ENCODE measurements around the gene DUSP11. TPM values are rescaled to one million over a fixed set of nuclear protein-coding genes. Genes with fewer than 3 reads are reported as not detected.
"Not testable (repeated sequence)": the region's sequence is repeated elsewhere in the genome, so short reads cannot be mapped to it uniquely, and the experiment has no call there.

The DUSP11 gene
- total and polyA plus RNA-seq, 4 donors = 18.9 to 29.9 (median 23.3) TPM

DNA sequence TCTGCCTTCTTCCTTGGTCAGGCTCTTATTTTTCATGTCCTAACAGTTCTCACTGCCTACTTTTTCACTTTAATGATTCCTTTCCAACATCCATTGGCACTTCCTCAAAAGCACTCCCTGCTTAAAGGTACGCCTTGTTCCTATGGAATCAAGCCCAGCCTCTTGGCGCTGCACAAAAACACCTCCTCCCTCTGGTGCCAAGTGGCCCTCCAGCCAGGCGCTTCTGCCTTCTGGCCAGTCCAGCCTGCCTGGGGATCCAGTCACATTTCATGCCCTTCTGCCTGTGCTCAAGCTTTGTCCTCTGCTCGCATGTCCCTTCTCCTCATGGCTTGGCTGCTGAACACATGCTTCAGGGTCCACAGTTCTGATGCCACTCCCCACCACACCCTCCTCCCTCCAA is 49.1 kb downstream of the DUSP11 start:
- Histone ChIP-seq H3K9me3 (ENCODE audit: control insufficient read depth, insufficient read depth, low read length) (no peaks in the 10 kb centered on the region), H3K4me1 (ENCODE audit: control insufficient read depth, insufficient read depth, low read length) (no peaks in the 10 kb centered on the region), H3K27ac (ENCODE audit: low read depth, low read length) (no peak overlapping the region), H3K4me3 (ENCODE audit: low read depth, low read length) (no peak overlapping the region), H3K36me3 (ENCODE audit: control insufficient read depth, insufficient read depth, low read length) (peaks cover 30% of the 10 kb centered on the region), H3K27me3 (ENCODE audit: control insufficient read depth, insufficient read depth, low read length) (no peaks in the 10 kb centered on the region)
- 76% methylated on average over 4 of the region's 4 CpGs for WGBS (ENCODE audit: insufficient coverage)
- peak in 1 of 6 donors; percentile 38 for DNase-seq (ENCODE audit: low read depth in 4 of 6, low spot score in 6 of 6)

DNA sequence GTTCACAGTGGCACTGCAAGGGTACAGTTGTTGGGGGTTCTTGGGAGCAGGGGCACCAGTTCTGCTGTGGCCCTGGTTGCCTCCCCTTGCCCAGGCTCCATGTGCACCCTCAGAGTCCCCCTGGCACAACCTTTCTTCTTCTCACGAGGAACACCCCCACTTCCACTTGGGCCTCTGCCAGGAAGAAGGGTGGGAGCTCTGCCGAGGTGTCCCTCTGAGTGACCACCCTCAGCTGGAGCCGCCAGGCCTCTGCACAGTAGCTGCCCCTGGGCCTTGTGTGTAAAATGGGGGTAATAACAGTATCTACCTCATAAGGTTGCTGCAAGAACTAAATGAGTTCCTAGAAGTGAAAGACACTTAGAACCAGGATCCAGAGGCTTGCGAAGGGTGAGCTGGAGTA is 51.2 kb downstream of the DUSP11 start:
- Histone ChIP-seq H3K4me1 (ENCODE audit: control insufficient read depth, insufficient read depth, low read length) (no peaks in the 10 kb centered on the region), H3K27ac (ENCODE audit: low read depth, low read length) (no peak overlapping the region)
- 100% methylated on average over 1 of the region's 4 CpGs for WGBS (ENCODE audit: insufficient coverage)

DNA sequence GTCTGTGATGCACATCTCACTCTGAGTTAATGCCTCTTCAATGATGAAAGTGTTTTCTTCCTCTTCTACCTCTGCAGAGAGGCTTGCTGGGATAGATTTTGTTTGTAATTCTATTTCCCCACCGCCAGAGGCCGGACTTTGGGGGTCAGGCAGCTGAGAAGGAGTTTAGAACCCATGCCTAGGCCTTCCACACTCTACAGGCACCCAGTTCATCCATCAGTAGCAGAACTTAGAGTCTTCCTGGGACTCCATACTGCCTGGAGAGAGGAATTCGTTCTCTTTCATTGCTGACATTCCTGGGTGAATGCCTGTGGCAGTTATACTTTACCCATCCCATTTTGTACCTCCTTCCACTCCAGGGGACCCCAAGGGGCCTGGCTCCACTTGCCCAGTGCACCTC is 51.9 kb downstream of the DUSP11 start:
- Histone ChIP-seq H3K9me3 (ENCODE audit: control insufficient read depth, insufficient read depth, low read length) (no peaks in the 10 kb centered on the region), H3K36me3 (ENCODE audit: control insufficient read depth, insufficient read depth, low read length) (peaks cover 23% of the 10 kb centered on the region), H3K4me3 (ENCODE audit: low read depth, low read length) (no peak overlapping the region), H3K27ac (ENCODE audit: low read depth, low read length) (no peak overlapping the region), H3K27me3 (ENCODE audit: control insufficient read depth, insufficient read depth, low read length) (no peaks in the 10 kb centered on the region), H3K4me1 (ENCODE audit: control insufficient read depth, insufficient read depth, low read length) (no peaks in the 10 kb centered on the region)
- DNase-seq (ENCODE audit: low read depth in 4 of 6, low spot score in 6 of 6) = no peak
- no CpG with 5 or more reads among the region's 3 CpGs for WGBS (ENCODE audit: insufficient coverage)

More for the DNA sequence above, 51.2 kb downstream of the DUSP11 start:
- Histone ChIP-seq H3K36me3 (ENCODE audit: control insufficient read depth, insufficient read depth, low read length) (peaks cover 28% of the 10 kb centered on the region), H3K9me3 (ENCODE audit: control insufficient read depth, insufficient read depth, low read length) (no peaks in the 10 kb centered on the region), H3K4me3 (ENCODE audit: low read depth, low read length) (no peak overlapping the region), H3K27me3 (ENCODE audit: control insufficient read depth, insufficient read depth, low read length) (no peaks in the 10 kb centered on the region)
- no peak for DNase-seq (ENCODE audit: low read depth in 4 of 6, low spot score in 6 of 6)

DNA sequence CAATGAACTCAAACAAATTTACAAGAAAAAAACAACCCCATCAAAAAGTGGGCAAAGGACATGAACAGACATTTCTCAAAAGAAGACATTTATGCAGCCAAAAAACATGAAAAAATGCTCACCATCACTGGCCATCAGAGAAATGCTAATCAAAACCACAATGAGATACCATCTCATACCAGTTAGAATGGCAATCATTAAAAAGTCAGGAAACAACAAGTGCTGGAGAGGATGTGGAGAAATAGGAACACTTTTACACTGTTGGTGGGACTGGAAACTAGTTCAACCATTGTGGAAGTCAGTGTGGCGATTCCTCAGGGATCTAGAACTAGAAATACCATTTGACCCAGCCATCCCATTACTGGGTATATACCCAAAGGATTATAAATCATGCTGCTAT is 53.2 kb downstream of the DUSP11 start:
- H3K4me3 ChIP-seq (ENCODE audit: low read depth, low read length); H3K9me3 ChIP-seq (ENCODE audit: control insufficient read depth, insufficient read depth, low read length); H3K27me3 ChIP-seq (ENCODE audit: control insufficient read depth, insufficient read depth, low read length); H3K4me1 ChIP-seq (ENCODE audit: control insufficient read depth, insufficient read depth, low read length); DNase-seq (ENCODE audit: low read depth in 4 of 6, low spot score in 6 of 6); H3K27ac ChIP-seq (ENCODE audit: low read depth, low read length): not testable (repeated sequence)
- WGBS (ENCODE audit: insufficient coverage) = no CpG with 5 or more reads among the region's 1 CpG
- peaks cover 18% of the 10 kb centered on the region for H3K36me3 ChIP-seq (ENCODE audit: control insufficient read depth, insufficient read depth, low read length)

DNA sequence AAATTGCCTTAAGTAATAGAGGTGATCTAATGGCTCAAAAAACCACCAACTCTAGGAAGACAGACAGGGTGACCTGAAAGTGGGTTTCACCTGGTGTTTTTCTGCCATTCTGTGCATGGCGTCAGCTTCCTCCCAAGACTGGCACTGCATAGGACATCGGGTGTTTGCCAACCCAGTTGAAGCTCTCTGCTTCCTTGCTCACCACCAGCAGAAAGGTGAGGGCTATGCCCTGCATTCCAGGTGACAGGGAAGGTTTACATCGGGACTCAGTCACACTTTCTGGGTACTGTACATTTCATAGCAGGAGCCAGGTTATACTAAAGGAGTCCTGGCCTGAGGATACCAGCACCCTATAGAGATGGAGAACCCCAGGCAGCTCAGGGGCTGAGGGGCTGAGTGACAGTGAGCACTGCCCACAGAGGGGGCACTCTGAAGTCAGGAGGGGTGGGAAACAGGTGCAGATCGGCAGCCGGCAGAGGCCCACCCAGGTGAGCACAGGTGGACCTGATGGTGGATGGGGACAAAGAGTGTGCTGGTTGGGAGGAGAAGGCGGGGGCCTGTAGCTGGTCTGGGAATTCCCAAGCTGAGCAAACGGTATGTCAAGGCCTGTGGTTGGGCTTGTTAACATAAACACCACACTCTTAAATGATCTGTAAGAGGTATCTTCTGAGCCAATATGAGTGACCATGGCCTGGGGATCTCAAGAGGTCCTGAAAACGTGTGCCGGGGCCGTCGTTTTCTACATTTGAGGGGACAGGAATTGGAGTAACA is 60.9 kb downstream of the DUSP11 start:
- Histone ChIP-seq H3K9me3 (ENCODE audit: control insufficient read depth, insufficient read depth, low read length) (no peaks in the 10 kb centered on the region), H3K4me1 (ENCODE audit: control insufficient read depth, insufficient read depth, low read length) (peaks cover 3% of the 10 kb centered on the region), H3K36me3 (ENCODE audit: control insufficient read depth, insufficient read depth, low read length) (peaks cover 3% of the 10 kb centered on the region), H3K4me3 (ENCODE audit: low read depth, low read length) (no peak overlapping the region), H3K27me3 (ENCODE audit: control insufficient read depth, insufficient read depth, low read length) (no peaks in the 10 kb centered on the region), H3K27ac (ENCODE audit: low read depth, low read length) (no peak overlapping the region)
- no peak for DNase-seq (ENCODE audit: low read depth in 4 of 6, low spot score in 6 of 6)
- 67% methylated on average over 7 of the region's 11 CpGs for WGBS (ENCODE audit: insufficient coverage)

DNA sequence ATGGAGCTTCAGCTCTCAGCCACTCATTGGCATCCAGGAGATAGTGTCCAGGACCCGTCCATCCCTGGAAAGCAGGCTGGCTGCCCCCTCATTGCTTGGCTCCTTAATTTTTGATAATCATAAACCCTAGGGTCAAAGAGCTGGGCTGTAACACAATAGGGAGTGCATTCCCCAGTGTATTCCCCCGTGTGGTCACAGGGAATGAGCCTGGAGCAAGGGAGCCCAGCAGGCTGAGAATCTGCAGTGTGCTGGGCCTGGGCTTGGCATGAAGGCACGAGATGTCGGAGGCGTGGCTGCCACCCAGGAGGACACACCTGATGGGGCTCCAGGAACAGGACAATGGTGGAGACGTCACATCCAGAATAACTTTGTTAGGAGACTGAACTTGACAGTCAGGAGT is 61.5 kb downstream of the DUSP11 start:
- DNase-seq (ENCODE audit: low read depth in 4 of 6, low spot score in 6 of 6) = no peak
- H3K4me3 ChIP-seq (ENCODE audit: low read depth, low read length) = no peak overlapping the region
- H3K36me3 ChIP-seq (ENCODE audit: control insufficient read depth, insufficient read depth, low read length) = peaks cover 3% of the 10 kb centered on the region
- H3K27ac ChIP-seq (ENCODE audit: low read depth, low read length) = no peak overlapping the region
- no peaks in the 10 kb centered on the region for H3K9me3 ChIP-seq (ENCODE audit: control insufficient read depth, insufficient read depth, low read length)
- H3K4me1 ChIP-seq (ENCODE audit: control insufficient read depth, insufficient read depth, low read length) = peaks cover 3% of the 10 kb centered on the region
- WGBS (ENCODE audit: insufficient coverage) = 64% methylated on average over 5 of the region's 6 CpGs
- no peaks in the 10 kb centered on the region for H3K27me3 ChIP-seq (ENCODE audit: control insufficient read depth, insufficient read depth, low read length)

DNA sequence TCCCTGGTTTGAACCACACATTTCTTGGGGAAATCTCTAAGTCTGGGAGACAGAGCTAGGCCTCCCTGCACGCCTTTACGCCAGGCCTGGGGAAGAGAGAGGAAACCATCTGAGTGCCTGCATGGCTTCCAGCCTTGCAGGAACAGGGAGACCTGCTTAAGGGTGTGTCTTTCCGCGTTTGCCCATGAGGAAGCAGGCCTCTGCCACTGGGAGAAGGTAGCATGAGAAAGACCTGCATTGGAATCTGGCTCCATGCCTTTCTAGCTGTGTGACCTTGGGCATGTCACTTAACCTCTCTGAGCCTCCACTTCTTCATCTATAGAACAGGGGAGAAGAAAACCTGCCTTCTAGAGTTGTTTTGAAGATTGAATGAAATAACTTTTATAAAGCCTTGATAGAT is 62.2 kb downstream of the DUSP11 start:
- not testable (repeated sequence) for DNase-seq (ENCODE audit: low read depth in 4 of 6, low spot score in 6 of 6); H3K27ac ChIP-seq (ENCODE audit: low read depth, low read length); H3K4me1 ChIP-seq (ENCODE audit: control insufficient read depth, insufficient read depth, low read length); H3K36me3 ChIP-seq (ENCODE audit: control insufficient read depth, insufficient read depth, low read length); H3K9me3 ChIP-seq (ENCODE audit: control insufficient read depth, insufficient read depth, low read length); H3K27me3 ChIP-seq (ENCODE audit: control insufficient read depth, insufficient read depth, low read length); H3K4me3 ChIP-seq (ENCODE audit: low read depth, low read length)
- no CpG with 5 or more reads among the region's 4 CpGs for WGBS (ENCODE audit: insufficient coverage)

DNA sequence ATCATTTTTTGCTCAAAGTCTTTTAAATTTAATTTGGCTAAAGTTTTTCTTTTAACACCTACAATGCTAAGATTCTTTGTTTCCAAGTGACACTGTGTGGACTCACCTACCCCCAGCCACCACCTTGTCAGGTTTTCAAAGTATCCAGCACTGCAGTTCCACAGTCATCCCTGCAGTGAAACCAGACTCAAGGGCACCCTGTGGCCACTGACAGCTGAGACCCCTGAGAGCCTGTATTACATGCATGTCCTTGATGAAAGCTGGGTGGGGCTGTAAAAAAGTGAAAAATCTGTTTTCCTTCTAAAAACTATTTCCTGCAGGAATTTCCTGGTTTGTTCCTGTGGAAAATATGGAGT is 62.7 kb downstream of the DUSP11 start:
- no peak overlapping the region for H3K27ac ChIP-seq (ENCODE audit: low read depth, low read length)
- no peaks in the 10 kb centered on the region for H3K9me3 ChIP-seq (ENCODE audit: control insufficient read depth, insufficient read depth, low read length)
- H3K27me3 ChIP-seq (ENCODE audit: control insufficient read depth, insufficient read depth, low read length) = no peaks in the 10 kb centered on the region
- H3K4me3 ChIP-seq (ENCODE audit: low read depth, low read length) = no peak overlapping the region
- H3K4me1 ChIP-seq (ENCODE audit: control insufficient read depth, insufficient read depth, low read length) = peaks cover 3% of the 10 kb centered on the region
- no peak for DNase-seq (ENCODE audit: low read depth in 4 of 6, low spot score in 6 of 6)
- H3K36me3 ChIP-seq (ENCODE audit: control insufficient read depth, insufficient read depth, low read length) = peaks cover 3% of the 10 kb centered on the region

DNA sequence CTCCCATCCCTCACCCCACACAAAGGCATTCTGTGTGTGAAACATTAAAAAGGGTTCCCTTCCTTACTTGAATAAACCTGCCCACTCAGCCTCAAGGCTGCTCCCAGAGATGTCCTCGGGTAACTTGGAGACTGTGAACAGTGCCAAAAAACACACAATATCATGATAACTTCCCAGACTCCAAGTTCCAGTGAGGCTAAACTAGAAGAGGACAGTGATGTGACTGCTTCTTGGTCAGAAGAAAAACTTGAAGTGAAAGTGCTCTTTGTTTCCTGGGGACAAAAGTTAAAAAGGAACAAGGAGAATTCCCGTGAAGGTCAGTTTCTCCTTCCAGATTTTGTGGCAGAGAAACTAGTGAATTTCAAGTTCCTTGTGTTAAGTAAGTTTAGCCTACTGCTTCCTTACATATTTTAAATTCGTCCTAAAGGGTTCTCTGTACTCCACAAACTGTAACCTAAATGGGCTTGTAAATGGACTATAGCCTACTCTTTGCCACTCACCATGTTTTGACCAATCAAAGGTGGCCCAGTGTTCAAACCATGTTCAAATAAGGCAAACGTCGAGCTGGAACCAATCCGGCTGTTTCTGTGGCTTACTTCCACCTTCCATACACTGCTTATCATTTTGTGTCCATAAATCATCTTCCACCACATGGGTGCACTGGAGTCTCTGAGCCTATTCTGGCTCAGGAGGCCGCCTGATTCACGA is 63.2 kb downstream of the DUSP11 start:
- DNase-seq (ENCODE audit: low read depth in 4 of 6, low spot score in 6 of 6) = peak in 1 of 6 donors; percentile 45
- peaks cover 3% of the 10 kb centered on the region for H3K4me1 ChIP-seq (ENCODE audit: control insufficient read depth, insufficient read depth, low read length)
- H3K36me3 ChIP-seq (ENCODE audit: control insufficient read depth, insufficient read depth, low read length) = peaks cover 3% of the 10 kb centered on the region
- H3K9me3 ChIP-seq (ENCODE audit: control insufficient read depth, insufficient read depth, low read length) = no peaks in the 10 kb centered on the region
- peak overlapping the region; percentile 12 for H3K27ac ChIP-seq (ENCODE audit: low read depth, low read length)
- H3K27me3 ChIP-seq (ENCODE audit: control insufficient read depth, insufficient read depth, low read length) = no peaks in the 10 kb centered on the region
- WGBS (ENCODE audit: insufficient coverage) = 49% methylated on average over 5 of the region's 8 CpGs
- no peak overlapping the region for H3K4me3 ChIP-seq (ENCODE audit: low read depth, low read length)

DNA sequence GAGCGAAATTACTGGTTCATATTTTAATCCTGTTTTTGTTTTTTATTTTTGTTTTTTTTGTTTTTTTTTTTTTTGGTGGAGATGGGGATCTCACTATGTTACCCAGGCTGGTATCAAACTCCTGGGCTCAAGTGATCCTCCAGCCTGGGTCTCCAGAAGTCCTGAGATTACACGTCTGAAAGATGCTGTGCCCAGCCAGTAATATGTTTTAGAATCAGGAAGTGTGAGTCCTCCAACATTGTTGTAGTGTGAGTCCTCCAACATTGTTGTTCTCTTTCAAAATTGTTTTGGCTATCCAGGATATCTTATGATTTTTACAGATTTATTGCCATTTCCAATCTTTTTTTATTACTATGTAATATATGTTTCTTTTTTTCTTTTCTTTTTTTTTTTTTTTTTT is 65.8 kb downstream of the DUSP11 start:
- Histone ChIP-seq H3K4me3 (ENCODE audit: low read depth, low read length) (no peak overlapping the region), H3K27me3 (ENCODE audit: control insufficient read depth, insufficient read depth, low read length) (no peaks in the 10 kb centered on the region), H3K9me3 (ENCODE audit: control insufficient read depth, insufficient read depth, low read length) (no peaks in the 10 kb centered on the region), H3K4me1 (ENCODE audit: control insufficient read depth, insufficient read depth, low read length) (peaks cover 3% of the 10 kb centered on the region), H3K27ac (ENCODE audit: low read depth, low read length) (no peak overlapping the region), H3K36me3 (ENCODE audit: control insufficient read depth, insufficient read depth, low read length) (peaks cover 3% of the 10 kb centered on the region)
- no peak for DNase-seq (ENCODE audit: low read depth in 4 of 6, low spot score in 6 of 6)
- 40% methylated on average over 1 of the region's 2 CpGs for WGBS (ENCODE audit: insufficient coverage)
